A549 (cell line): Measurements from ENCODE around the gene UBP1.

ENCODE experiments used
- BHLHE40 ChIP-seq: IDR thresholded peaks from 2 replicates; pipeline ENCODE4 v1.6.1; 2012; ENCODE audit warnings: low read depth, low read length, inconsistent platforms
- CBX2 ChIP-seq: fragments of 200-600 bp; sonication (generic); IDR thresholded peaks from 2 replicates; pipeline ENCODE4 v1.6.1; 2016; ENCODE audit warnings: low read depth, mild to moderate bottlenecking, borderline replicate concordance
- CHD4 ChIP-seq: fragments of 200-600 bp; sonication (generic); IDR thresholded peaks from 2 replicates; pipeline ENCODE4 v1.6.1; 2016; ENCODE audit warnings: antibody characterized with exemption, mild to moderate bottlenecking, borderline replicate concordance
- CTCF ChIP-seq: fragments of >200 bp; sonication (Bioruptor Twin); formaldehyde crosslinking; IDR thresholded peaks from 3 replicates; pipeline ENCODE4 v1.5.1; 2016
- EHMT2 ChIP-seq: fragments of 200-600 bp; sonication (generic); IDR thresholded peaks from 2 replicates; pipeline ENCODE4 v1.6.1; 2016; ENCODE audit warnings: antibody characterized with exemption, low read depth, mild to moderate bottlenecking, moderate library complexity
- ELK1 ChIP-seq: fragments of 150-350 bp; IDR thresholded peaks from 2 replicates; pipeline ENCODE4 v1.6.1; 2014; ENCODE audit warnings: low read depth, mild to moderate bottlenecking, low read length
- EP300 ChIP-seq, 2 experiments: fragments of >200 bp; sonication (Bioruptor Twin); formaldehyde crosslinking; IDR thresholded peaks; 2 replicates in 1 of 2; 3 replicates in 1 of 2; pipeline ENCODE4 v1.6.1; 2016 to 2017
- JUN ChIP-seq, 2 experiments: fragments of >200 bp; sonication (Bioruptor Twin); formaldehyde crosslinking; IDR thresholded peaks; 2 replicates in 1 of 2; 3 replicates in 1 of 2; pipeline ENCODE4 v1.6.1; 2016 to 2017
- NR3C1 ChIP-seq: fragments of >200 bp; sonication (Bioruptor Twin); formaldehyde crosslinking; IDR thresholded peaks from 3 replicates; pipeline ENCODE4 v1.6.1; 2017
- POLR2A ChIP-seq: IDR thresholded peaks from 2 replicates; pipeline ENCODE4 v1.6.1; 2012; ENCODE audit warnings: mild to moderate bottlenecking, low read length
- REST ChIP-seq: fragments of 200-600 bp; sonication (generic); IDR thresholded peaks from 2 replicates; pipeline ENCODE4 v1.6.1; 2016; ENCODE audit warnings: antibody characterized with exemption, mild to moderate bottlenecking, moderate library complexity
- RFX5 ChIP-seq: fragments of 450-650 bp; IDR thresholded peaks from 2 replicates; pipeline ENCODE4 v1.7.1; 2014; ENCODE audit warnings: antibody characterized with exemption, mild to moderate bottlenecking, moderate library complexity

- TF ChIP-seq CTCF (no peak), EP300 (IDR thresholded peaks at IDR 0.05) (no peak), ELK1 (no peak), EHMT2 (no peak), CBX2 (no peak), RFX5 (no peak), CHD4 (no peak), NR3C1 (no peak), JUN (IDR thresholded peaks at IDR 0.05) (no peak), REST (no peak), BHLHE40 (no peak), POLR2A (no peak)
Measured at GRCh38 chr3:33383951-33384350, 56.3 kb downstream of the UBP1 start.
